Stimulated activated CD8-positive, alpha-beta memory T cell treated with anti-CD3 and anti-CD28 coated beads, Interleukin-4, amount 100 ng/mL, for 24 hours (primary cell): ENCODE data around the gene HCN2.
"Not testable (repeated sequence)": the region's sequence is repeated elsewhere in the genome, so short reads cannot be mapped to it uniquely, and the experiment has no call there.

Source experiments
- DNase-seq: peaks from one replicate; pipeline ENCODE4 v3.0.0-alpha.2; 2020; ENCODE audit warnings: low read depth

Gene HCN2

GRCh38 chr19:571566-571974, 18.1 kb upstream of the HCN2 start:
- DNase-seq = no peak

GRCh38 chr19:572140-572742, 17.4 kb upstream of the HCN2 start, which contains the start of gene BSG:
TSS of gene BSG (plus strand) at chr19:572596. CDS start at chr19:572635, 39 bp downstream.
- peak; percentile 99 for DNase-seq

- DNase-seq = no peak
Observed at GRCh38 chr19:572743-573518, 16.8 kb upstream of the HCN2 start.

- DNase-seq = no peak
Observed at GRCh38 chr19:573519-573825, 16.2 kb upstream of the HCN2 start.

- no peak for DNase-seq
Observed at GRCh38 chr19:574658-575526, 14.8 kb upstream of the HCN2 start.

GRCh38 chr19:575527-576506, 13.9 kb upstream of the HCN2 start:
- DNase-seq = no peak

GRCh38 chr19:576768-577438, 12.8 kb upstream of the HCN2 start:
- DNase-seq = no peak

GRCh38 chr19:577439-578392, 12.0 kb upstream of the HCN2 start:
- no peak for DNase-seq

- DNase-seq = no peak
Observed at GRCh38 chr19:579111-579841, 10.4 kb upstream of the HCN2 start.

GRCh38 chr19:579842-580155, 9.9 kb upstream of the HCN2 start:
- DNase-seq = no peak

GRCh38 chr19:580274-580835, 9.3 kb upstream of the HCN2 start:
- no peak for DNase-seq

GRCh38 chr19:581399-582111, 8.1 kb upstream of the HCN2 start:
- no peak for DNase-seq

- no peak for DNase-seq
Observed at GRCh38 chr19:582497-583197, 7.0 kb upstream of the HCN2 start.

GRCh38 chr19:583198-583967, 6.3 kb upstream of the HCN2 start:
- DNase-seq = no peak

GRCh38 chr19:583968-584239, 5.8 kb upstream of the HCN2 start:
- DNase-seq = no peak

GRCh38 chr19:584240-585001, 5.3 kb upstream of the HCN2 start:
- DNase-seq = peak; percentile 46

- DNase-seq = not testable (repeated sequence)
Observed at GRCh38 chr19:585146-585545, 4.5 kb upstream of the HCN2 start.
